CD4-positive, CD25-positive, alpha-beta regulatory T cell (primary cell): ENCODE data around the gene CAPN2. TPM values are rescaled to one million over a fixed set of nuclear protein-coding genes. Genes with fewer than 3 reads are reported as not detected.

Experiments used
- ATAC-seq, 2 donors: fragments of 150-1000 bp; cut with Tn5 transposase; one replicate each; pipeline ENCODE4 v1.10.0; 2021; ENCODE audit warnings: low read depth in 2 of 2, moderate number of reproducible peaks in 2 of 2, moderate library complexity in 1 of 2
- DNase-seq, 3 donors: peaks; one replicate each; pipeline versions ENCODE4 v3.0.0 to v3.0.0-alpha.2; 2012 to 2022; ENCODE audit warnings: mixed read lengths in 1 of 3
- H3K27ac ChIP-seq: one replicate; pipeline ENCODE4 v1.7.0; 2013; ENCODE audit warnings: mild to moderate bottlenecking, low read length; ENCODE audit not compliant: insufficient read depth, poor library complexity, severe bottlenecking
- H3K27me3 ChIP-seq: one replicate; pipeline ENCODE4 v1.7.0; 2013; ENCODE audit warnings: low read length; ENCODE audit not compliant: control insufficient read depth, insufficient read depth
- H3K36me3 ChIP-seq: one replicate; pipeline ENCODE4 v1.7.0; 2013; ENCODE audit warnings: mild to moderate bottlenecking, low read length, moderate library complexity; ENCODE audit not compliant: control insufficient read depth, insufficient read depth
- H3K4me1 ChIP-seq: 2 replicates; pipeline ENCODE4 v1.7.0; 2013; ENCODE audit warnings: mild to moderate bottlenecking, low read length; ENCODE audit not compliant: insufficient read depth, control insufficient read depth, poor library complexity, severe bottlenecking
- H3K4me3 ChIP-seq: one replicate; pipeline ENCODE4 v1.7.0; 2013; ENCODE audit warnings: low read depth, mild to moderate bottlenecking, low read length, moderate library complexity
- H3K9me3 ChIP-seq, 2 experiments: 1 replicate in 1 of 2; 2 replicates in 1 of 2; pipeline ENCODE4 v1.7.0; 2013; ENCODE audit warnings: low read length in 2 of 2, mild to moderate bottlenecking in 1 of 2, moderate library complexity in 1 of 2; ENCODE audit not compliant: control insufficient read depth in 2 of 2
- H3K27ac Mint-ChIP-seq, 3 donors: one replicate each; pipeline ENCODE4 v1.8.0; 2020 to 2022; ENCODE audit warnings: mild to moderate bottlenecking in 3 of 3, mixed read lengths in 3 of 3, moderate library complexity in 2 of 3
- H3K27me3 Mint-ChIP-seq: one replicate; pipeline ENCODE4 v1.8.0; 2022; ENCODE audit warnings: mild to moderate bottlenecking, mixed read lengths
- H3K36me3 Mint-ChIP-seq: one replicate; pipeline ENCODE4 v1.8.0; 2020; ENCODE audit warnings: mixed read lengths
- H3K4me1 Mint-ChIP-seq, 4 donors: one replicate each; pipeline ENCODE4 v1.8.0; 2020 to 2022; ENCODE audit warnings: mixed read lengths in 4 of 4, mild to moderate bottlenecking in 1 of 4
- H3K4me3 Mint-ChIP-seq, 4 donors: one replicate each; pipeline ENCODE4 v1.8.0; 2020 to 2022; ENCODE audit warnings: mild to moderate bottlenecking in 4 of 4, mixed read lengths in 4 of 4, moderate library complexity in 3 of 4
- H3K9me3 Mint-ChIP-seq, 7 donors: one replicate each; pipeline ENCODE4 v1.8.0; 2020 to 2022; ENCODE audit warnings: mixed read lengths in 7 of 7, mild to moderate bottlenecking in 3 of 7, moderate library complexity in 2 of 7
- polyA plus RNA-seq, 4 donors: library from polyadenylated mRNA; unstranded; fragments of 300-500 nt; fragmentation: Illumina TruSeq; gene quantifications; one replicate each; pipeline ENCODE4 v1.2.3, GENCODE V29; 2021
- total RNA-seq: library from RNA; stranded (reverse); gene quantifications from one replicate; pipeline ENCODE4 v1.2.3, GENCODE V29; 2022

The CAPN2 gene
- total and polyA plus RNA-seq, 5 donors from 2014 or later, result 132 to 278 (median 161) TPM

GRCh38 chr1:223772771-223773160 is 60.4 kb downstream of the CAPN2 start:
- H3K4me3 Mint-ChIP-seq, result no peak overlapping the region
- H3K4me1 ChIP-seq, result peaks cover 6% of the 10 kb centered on the region
- no peaks in the 10 kb centered on the region for H3K27me3 Mint-ChIP-seq
- H3K27me3 ChIP-seq, result no peaks in the 10 kb centered on the region
- H3K36me3 Mint-ChIP-seq, result peaks cover 52% of the 10 kb centered on the region
- H3K4me1 Mint-ChIP-seq, result peaks cover 0 to 25% (median 7%) of the 10 kb centered on the region in 4 donors
- peak overlapping the region in 1 of 3 donors; percentile 89 for H3K27ac Mint-ChIP-seq
- no peak for DNase-seq
- ATAC-seq, result no peak
- H3K36me3 ChIP-seq, result peaks cover 84% of the 10 kb centered on the region
- no peaks in the 10 kb centered on the region for H3K9me3 ChIP-seq
- no peaks in the 10 kb centered on the region for H3K9me3 Mint-ChIP-seq
- H3K4me3 ChIP-seq, result no peak overlapping the region
- no peak overlapping the region for H3K27ac ChIP-seq

DNA sequence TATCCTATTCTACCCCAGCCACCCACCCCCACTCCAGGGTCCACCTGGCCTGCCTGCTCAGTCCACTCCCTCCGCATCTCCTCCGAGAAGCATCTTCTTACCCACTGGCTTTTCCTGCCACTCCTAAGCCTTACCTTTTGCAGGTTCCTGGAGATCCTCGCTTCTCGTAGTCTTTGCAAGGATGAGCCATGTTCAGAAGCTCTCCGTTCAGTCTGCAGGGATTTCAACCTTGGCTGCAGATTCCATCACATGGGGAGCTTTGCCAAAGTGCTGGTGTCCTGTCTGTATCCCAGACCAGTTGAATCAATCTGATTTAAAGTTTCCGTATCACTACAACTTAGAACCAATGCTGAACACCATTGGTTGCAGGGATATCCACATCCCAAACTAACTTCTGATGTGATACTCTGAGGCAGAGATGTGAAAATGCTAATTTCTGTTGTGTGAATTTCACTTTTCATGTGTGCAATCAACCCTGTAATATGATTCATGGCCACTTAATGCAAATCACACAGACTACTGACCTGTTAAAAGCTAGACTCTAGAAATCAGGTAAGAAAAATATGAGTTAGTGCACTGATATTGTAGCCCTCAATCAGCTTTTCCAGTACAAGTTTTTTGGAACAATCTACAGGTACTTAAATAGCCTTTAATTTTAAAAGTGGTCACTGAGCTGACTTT is 61.9 kb downstream of the CAPN2 start:
- Mint-ChIP-seq H3K4me1 (peaks cover 0 to 25% (median 7%) of the 10 kb centered on the region in 4 donors), H3K36me3 (peaks cover 52% of the 10 kb centered on the region), H3K4me3 (no peak overlapping the region), H3K27me3 (no peaks in the 10 kb centered on the region), H3K9me3 (no peaks in the 10 kb centered on the region), H3K27ac (peak overlapping the region in 1 of 3 donors; percentile 48)
- no peak overlapping the region for H3K27ac ChIP-seq
- ATAC-seq (no peak), DNase-seq (no peak)
- H3K4me1 ChIP-seq, result peaks cover 6% of the 10 kb centered on the region
- no peaks in the 10 kb centered on the region for H3K27me3 ChIP-seq
- H3K9me3 ChIP-seq, result no peaks in the 10 kb centered on the region
- H3K4me3 ChIP-seq, result no peak overlapping the region
- peaks cover 87% of the 10 kb centered on the region for H3K36me3 ChIP-seq

GRCh38 chr1:223775054-223775453 is 62.7 kb downstream of the CAPN2 start:
- H3K9me3 ChIP-seq, result no peaks in the 10 kb centered on the region
- no peaks in the 10 kb centered on the region for H3K27me3 Mint-ChIP-seq
- ATAC-seq (no peak), DNase-seq (no peak)
- peaks cover 86% of the 10 kb centered on the region for H3K36me3 ChIP-seq
- H3K4me3 Mint-ChIP-seq, result no peak overlapping the region
- peaks cover 6% of the 10 kb centered on the region for H3K4me1 ChIP-seq
- H3K27ac Mint-ChIP-seq, result no peak overlapping the region
- H3K4me3 ChIP-seq, result no peak overlapping the region
- no peak overlapping the region for H3K27ac ChIP-seq
- H3K9me3 Mint-ChIP-seq, result no peaks in the 10 kb centered on the region
- H3K36me3 Mint-ChIP-seq, result peaks cover 44% of the 10 kb centered on the region
- peaks cover 0 to 25% (median 7%) of the 10 kb centered on the region in 4 donors for H3K4me1 Mint-ChIP-seq
- no peaks in the 10 kb centered on the region for H3K27me3 ChIP-seq

DNA sequence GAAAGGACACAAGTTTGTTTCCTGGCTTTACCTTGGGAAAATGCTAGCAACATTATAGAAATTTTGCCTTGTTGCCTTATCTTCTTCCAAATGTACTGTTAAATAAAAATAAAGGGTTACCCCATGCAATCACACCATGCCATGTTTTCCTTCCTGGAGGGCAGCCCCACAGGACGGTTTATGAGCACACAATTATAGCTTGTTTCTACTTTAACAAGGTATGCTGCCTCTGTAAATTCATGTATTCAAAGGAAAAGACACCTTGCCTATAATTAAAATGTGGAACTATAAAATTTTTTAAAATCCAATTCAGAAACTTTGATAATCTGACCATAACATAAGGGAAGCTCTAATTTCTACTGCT is 63.4 kb downstream of the CAPN2 start:
- H3K27me3 Mint-ChIP-seq, result no peaks in the 10 kb centered on the region
- DNase-seq (no peak), ATAC-seq (no peak)
- no peaks in the 10 kb centered on the region for H3K9me3 Mint-ChIP-seq
- H3K36me3 Mint-ChIP-seq, result peaks cover 42% of the 10 kb centered on the region
- Histone ChIP-seq H3K4me1 (peaks cover 6% of the 10 kb centered on the region), H3K27ac (no peak overlapping the region), H3K4me3 (no peak overlapping the region), H3K36me3 (peaks cover 86% of the 10 kb centered on the region), H3K27me3 (no peaks in the 10 kb centered on the region), H3K9me3 (no peaks in the 10 kb centered on the region)
- peak overlapping the region in 2 of 3 donors; percentile 75 to 83 for H3K27ac Mint-ChIP-seq
- peaks cover 2 to 25% (median 7%) of the 10 kb centered on the region in 4 donors for H3K4me1 Mint-ChIP-seq
- H3K4me3 Mint-ChIP-seq, result no peak overlapping the region

DNA sequence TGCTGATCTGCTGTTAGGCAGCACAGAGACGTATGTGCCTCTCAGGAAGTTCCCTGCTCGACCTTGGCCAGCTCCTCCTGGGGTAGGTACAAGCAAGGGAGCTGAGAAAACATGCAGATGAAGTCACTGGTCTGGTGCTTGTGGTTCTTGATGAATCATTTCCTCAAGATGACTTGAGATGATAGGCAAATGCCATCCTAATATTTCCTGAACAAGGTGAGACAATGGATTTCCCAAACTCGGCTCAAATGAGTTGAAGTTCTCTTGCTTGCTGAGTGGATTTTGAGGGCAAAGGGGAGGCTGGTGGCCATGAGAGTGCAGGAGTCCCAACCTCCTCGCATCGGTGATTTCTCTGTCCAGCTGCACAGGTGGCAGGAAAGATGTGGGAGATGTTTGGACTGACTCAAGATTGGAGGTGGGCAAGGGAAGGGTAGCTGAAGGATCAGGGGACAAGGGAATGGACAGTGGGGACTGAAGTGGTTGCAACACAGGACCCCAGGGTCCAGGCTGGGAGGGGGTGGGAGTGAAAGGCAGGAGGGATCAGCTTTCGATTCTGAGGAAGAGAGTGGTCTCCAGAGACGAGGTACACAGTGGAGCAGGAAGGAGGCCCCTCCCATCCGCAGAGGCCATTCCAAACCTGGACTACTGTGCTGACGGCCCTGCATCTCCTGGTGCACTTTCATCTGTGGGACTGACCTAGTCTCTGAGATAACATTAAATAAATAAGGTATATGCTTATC is 63.9 kb downstream of the CAPN2 start:
- Mint-ChIP-seq H3K27ac (peak overlapping the region; percentile 26 to 83 (median 75)), H3K27me3 (no peaks in the 10 kb centered on the region), H3K36me3 (peaks cover 38% of the 10 kb centered on the region), H3K4me1 (peaks cover 5 to 21% (median 8%) of the 10 kb centered on the region in 4 donors), H3K4me3 (no peak overlapping the region), H3K9me3 (no peaks in the 10 kb centered on the region)
- no peak overlapping the region for H3K4me3 ChIP-seq
- peak; percentile 66 to 75 for ATAC-seq
- no peaks in the 10 kb centered on the region for H3K27me3 ChIP-seq
- H3K4me1 ChIP-seq, result peaks cover 6% of the 10 kb centered on the region
- H3K9me3 ChIP-seq, result no peaks in the 10 kb centered on the region
- H3K27ac ChIP-seq, result no peak overlapping the region
- peak in 1 of 3 donors; percentile 49 for DNase-seq
- H3K36me3 ChIP-seq, result peaks cover 80% of the 10 kb centered on the region

GRCh38 chr1:223776826-223777454 is 64.6 kb downstream of the CAPN2 start:
- Mint-ChIP-seq H3K27me3 (no peaks in the 10 kb centered on the region), H3K36me3 (peaks cover 31% of the 10 kb centered on the region), H3K4me1 (peaks cover 3 to 15% (median 8%) of the 10 kb centered on the region in 4 donors), H3K27ac (peak overlapping the region; percentile 26 to 89 (median 59)), H3K4me3 (peak overlapping the region in 1 of 4 donors; percentile 8), H3K9me3 (no peaks in the 10 kb centered on the region)
- Histone ChIP-seq H3K4me3 (no peak overlapping the region), H3K27me3 (no peaks in the 10 kb centered on the region), H3K27ac (no peak overlapping the region), H3K36me3 (peaks cover 76% of the 10 kb centered on the region), H3K4me1 (peaks cover 6% of the 10 kb centered on the region), H3K9me3 (no peaks in the 10 kb centered on the region)
- ATAC-seq (no peak), DNase-seq (no peak)

DNA sequence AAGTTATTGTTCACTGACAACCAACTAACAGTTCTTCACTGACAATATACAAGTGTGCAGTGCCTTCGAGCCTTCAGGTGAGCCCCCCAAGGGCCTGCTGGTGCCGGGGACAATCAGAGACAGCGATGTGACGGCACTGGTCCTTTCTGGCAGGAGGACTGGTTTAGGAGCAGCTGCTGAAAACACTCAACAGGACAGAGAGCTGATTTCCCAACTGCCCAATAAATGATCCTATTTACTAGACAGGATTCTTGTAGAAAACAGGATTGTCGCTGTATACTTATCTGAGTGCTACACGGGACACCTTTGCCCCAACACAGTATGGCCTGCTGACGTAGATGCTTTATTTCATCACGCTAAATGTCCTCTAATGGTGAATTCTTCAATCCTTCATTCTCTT is 68.0 kb downstream of the CAPN2 start:
- Histone ChIP-seq H3K36me3 (peaks cover 49% of the 10 kb centered on the region), H3K27me3 (no peaks in the 10 kb centered on the region), H3K27ac (peak overlapping the region; percentile 10), H3K4me1 (peaks cover 6% of the 10 kb centered on the region), H3K9me3 (no peaks in the 10 kb centered on the region), H3K4me3 (no peak overlapping the region)
- peaks cover 29% of the 10 kb centered on the region for H3K36me3 Mint-ChIP-seq
- H3K4me3 Mint-ChIP-seq, result no peak overlapping the region
- H3K9me3 Mint-ChIP-seq, result no peaks in the 10 kb centered on the region
- DNase-seq (no peak), ATAC-seq (no peak)
- no peaks in the 10 kb centered on the region for H3K27me3 Mint-ChIP-seq
- peaks cover 0 to 12% (median 7%) of the 10 kb centered on the region in 4 donors for H3K4me1 Mint-ChIP-seq
- H3K27ac Mint-ChIP-seq, result peak overlapping the region in 2 of 3 donors; percentile 15 to 69
